ENCODE results near the gene SNX1. TPM values are rescaled to one million over a fixed set of nuclear protein-coding genes. Genes with fewer than 3 reads are reported as not detected.

The SNX1 gene
- total and polyA plus RNA-seq, 2 of the 8 experiments (the other 6 are each of a cell fraction or from before 2014, with no cell fraction given): 27.9 to 59.8 TPM

DNA sequence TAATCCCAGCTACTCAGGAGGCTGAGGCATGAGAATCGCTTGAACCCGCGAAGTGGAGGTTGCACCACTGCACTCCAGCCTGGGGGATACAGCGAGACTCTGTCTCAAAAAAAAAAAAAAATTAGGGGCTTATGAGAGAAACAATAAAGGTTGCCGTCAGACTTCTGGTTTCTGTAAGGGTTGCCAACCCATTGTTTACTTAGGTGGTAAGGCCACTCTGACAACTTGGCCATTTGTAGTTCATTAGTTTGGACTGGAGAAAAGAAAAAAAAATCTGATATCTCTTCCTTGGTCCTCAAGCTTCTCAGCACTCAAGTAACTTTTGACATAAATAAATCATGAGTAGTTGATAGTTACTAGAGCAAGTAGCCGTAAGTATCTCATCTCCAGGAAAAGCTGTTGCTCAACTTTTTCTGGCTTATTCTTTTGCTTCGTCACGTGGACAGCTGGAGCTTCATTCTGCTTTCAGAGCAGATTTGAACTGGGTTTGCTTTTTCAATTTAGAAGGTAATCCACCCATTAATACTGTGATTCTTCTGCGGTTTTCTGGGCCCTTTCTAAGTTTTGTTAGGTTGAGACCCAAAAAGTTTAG lies 9.4 kb downstream of the SNX1 start (continued):
- TF ChIP-seq JUN (IDR thresholded peaks at IDR 0.05; ENCODE audit: low read depth, low read length): no peak
- no peak for TF ChIP-seq TAF7 (optimal IDR thresholded peaks at IDR 0.05; ENCODE audit: borderline replicate concordance, low read depth, low read length)
- TF ChIP-seq ATF2 (IDR thresholded peaks at IDR 0.05; ENCODE audit: low read length): no peak
- no peak for TF ChIP-seq POLR2A (IDR thresholded peaks at IDR 0.05; ENCODE audit: control extremely low read depth in 1 of 2, low read depth in 2 of 2, low read length in 2 of 2)
- TF ChIP-seq NRF1 (IDR thresholded peaks at IDR 0.05; ENCODE audit: low read depth, low read length): no peak
- no peak for TF ChIP-seq CHD7 (IDR thresholded peaks at IDR 0.05; ENCODE audit: insufficient replicate concordance, low read length)
- no peak for TF ChIP-seq CTBP2 (IDR thresholded peaks at IDR 0.05; ENCODE audit: borderline replicate concordance, insufficient read depth, insufficient read length, low read length)
- TF ChIP-seq SAP30 (IDR thresholded peaks at IDR 0.05; ENCODE audit: insufficient read depth, insufficient replicate concordance, low read length): no peak

Measured in H1 (cell line).